ENCODE results near the gene SNRNP48.

Gene SNRNP48

DNA sequence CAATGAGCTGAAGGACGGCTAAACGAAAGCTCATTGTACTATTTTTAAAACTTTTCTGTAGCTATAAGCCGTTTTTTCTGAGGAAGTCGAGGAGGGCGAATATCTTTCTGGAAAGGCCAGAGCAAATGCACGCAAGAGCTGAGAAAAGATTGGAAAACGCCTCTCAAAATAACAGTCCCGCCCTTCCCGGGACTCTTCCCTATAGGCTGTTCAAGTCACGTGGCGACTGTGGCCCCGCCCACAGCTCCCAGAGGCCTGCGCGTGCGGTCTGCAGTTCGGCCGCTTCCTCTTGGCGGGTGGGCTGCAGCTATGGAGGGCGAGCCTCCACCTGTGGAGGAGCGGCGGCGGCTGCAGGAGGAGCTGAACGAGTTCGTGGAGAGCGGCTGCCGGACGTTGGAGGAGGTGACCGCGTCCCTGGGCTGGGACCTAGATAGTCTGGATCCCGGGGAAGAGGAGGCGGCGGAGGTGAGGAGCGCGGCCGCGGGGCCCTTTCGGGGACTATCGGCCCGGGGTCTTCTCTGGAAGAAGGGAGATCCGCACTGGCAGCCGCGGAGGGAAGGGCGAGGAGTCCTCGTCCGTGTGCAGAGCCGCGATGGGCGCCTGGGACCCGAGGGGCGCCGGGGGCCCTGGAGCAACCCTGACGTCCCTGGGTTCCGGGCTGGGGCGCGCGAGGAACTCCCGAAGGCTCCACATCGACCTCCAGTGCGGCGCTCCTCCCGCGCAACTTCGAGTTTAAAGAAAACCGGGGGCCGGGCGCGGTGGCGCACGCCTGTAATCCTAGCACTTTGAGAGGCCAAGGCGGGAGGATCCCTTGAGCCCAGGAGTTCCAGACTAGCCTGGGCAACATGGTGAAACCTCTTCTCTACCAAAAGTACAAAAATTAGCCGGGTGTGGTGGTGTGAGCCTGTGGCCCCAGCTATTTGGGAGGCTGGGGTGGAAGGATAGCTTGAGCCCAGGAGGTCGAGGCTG, at the start of gene SNRNP48:
TSS of gene SNRNP48 (plus strand) at position 250 of the 969 bp plus-strand sequence. CDS start at position 310, 60 bp downstream.
- DNase-seq (ENCODE audit: low read depth in 2 of 2), result peak; percentile 84 to 86

GRCh38 chr6:7540595-7540994, 49.4 kb upstream of the SNRNP48 start:
- no peak for DNase-seq (ENCODE audit: low read depth in 2 of 2)

- no peak for DNase-seq (ENCODE audit: low read depth in 2 of 2)
Observed at GRCh38 chr6:7541175-7542064, 48.6 kb upstream of the SNRNP48 start, which contains the start of gene DSP. Gene DSP (plus strand): TSS chr6:7541671. CDS start chr6:7541916, 245 bp downstream.

- DNase-seq (ENCODE audit: low read depth in 2 of 2), result no peak
Observed at GRCh38 chr6:7542065-7542873, 47.7 kb upstream of the SNRNP48 start.

DNA sequence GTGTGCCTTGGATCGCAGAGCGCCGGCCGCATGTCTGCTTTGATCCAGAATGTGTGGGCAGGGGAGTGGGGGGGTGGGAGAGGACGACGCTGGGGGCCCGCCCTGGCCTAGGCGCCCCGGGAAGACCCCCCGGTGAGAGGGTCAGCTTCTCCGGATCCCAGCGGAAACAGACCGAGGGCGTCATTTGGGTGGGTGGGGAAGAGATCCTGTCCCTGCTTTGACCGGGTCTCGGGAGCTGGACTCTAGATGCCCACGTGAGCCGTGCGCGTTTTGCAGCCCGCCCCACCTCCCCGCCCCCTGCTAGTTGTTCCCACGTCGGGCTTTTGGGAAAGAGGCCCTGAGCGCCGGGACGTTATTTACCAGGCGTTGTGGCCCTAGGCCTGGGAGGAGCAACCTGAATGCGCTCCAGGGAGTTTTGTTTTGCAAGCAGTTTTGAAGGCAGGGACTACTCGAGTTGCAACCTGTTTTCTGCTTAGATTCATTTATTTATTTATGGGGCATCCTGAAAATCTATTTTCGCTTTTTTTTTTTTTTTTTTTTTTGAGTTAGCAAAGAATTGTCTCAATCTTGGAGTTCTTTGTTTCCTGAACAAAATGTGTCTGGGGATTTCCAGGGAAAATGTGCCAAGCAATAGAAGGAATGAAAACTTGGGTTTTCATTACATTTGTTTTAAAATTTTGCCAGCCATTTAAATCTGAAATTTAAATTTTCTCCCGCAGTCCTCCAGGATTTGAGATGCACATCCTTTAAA, 46.9 kb upstream of the SNRNP48 start:
- DNase-seq (ENCODE audit: low read depth in 2 of 2), result no peak

DNA sequence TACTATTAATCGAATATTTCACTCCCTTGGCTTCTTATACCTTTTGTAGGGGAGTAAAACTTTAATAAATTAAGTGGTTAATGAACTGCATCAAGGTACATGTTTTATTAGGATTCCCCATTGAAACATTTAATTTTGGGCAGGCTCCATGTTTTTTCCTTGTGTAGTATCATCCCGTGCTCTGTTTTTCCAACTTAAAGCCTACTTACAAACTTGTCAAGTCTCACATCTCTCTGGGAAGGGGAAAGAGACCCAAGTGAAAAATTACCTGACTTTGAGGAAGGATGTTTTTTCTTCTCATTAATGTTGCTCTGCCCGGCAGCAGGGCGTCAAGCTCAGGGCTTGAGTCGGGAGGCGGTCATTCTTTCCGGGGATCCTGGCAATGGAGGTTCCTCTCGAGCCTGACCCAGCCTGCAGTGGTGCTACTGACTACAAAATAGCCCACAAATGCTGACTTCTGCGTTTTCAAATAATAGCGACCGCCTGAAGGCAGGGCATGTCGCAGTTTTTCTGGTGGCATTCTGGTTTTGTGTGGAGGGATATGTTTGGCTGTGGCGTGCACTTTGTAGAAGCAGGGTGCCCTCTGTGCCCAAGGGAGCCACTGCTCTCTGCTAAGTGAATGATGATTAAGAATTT, 46.1 kb upstream of the SNRNP48 start:
- DNase-seq (ENCODE audit: low read depth in 2 of 2), result no peak

- no peak for DNase-seq (ENCODE audit: low read depth in 2 of 2)
Observed at GRCh38 chr6:7544597-7544996, 45.4 kb upstream of the SNRNP48 start.

- no peak for DNase-seq (ENCODE audit: low read depth in 2 of 2)
Observed at GRCh38 chr6:7545316-7546019, 44.5 kb upstream of the SNRNP48 start.

DNA sequence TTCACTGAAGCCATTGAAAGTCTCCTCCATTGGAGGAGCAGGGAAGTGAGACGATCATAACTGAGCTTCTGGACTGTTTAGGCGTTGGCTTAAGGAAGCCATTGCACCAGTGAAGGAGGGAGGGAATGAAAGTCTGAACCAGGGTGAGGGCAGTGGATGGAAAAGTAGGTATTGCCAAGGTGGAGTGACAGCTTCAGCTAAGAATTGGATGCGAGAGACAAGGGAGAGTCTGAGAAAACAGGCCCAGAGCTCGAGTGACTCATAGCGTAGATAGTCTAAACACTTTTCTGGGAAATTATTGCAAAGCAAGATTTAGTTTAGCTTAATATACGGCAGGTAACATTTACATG, 44.0 kb upstream of the SNRNP48 start:
- DNase-seq (ENCODE audit: low read depth in 2 of 2), result no peak

- DNase-seq (ENCODE audit: low read depth in 2 of 2), result no peak
Observed at GRCh38 chr6:7546383-7546782, 43.6 kb upstream of the SNRNP48 start.

- DNase-seq (ENCODE audit: low read depth in 2 of 2), result no peak
Observed at GRCh38 chr6:7546896-7547295, 43.1 kb upstream of the SNRNP48 start.

GRCh38 chr6:7547315-7547714, 42.7 kb upstream of the SNRNP48 start:
- DNase-seq (ENCODE audit: low read depth in 2 of 2), result no peak

DNA sequence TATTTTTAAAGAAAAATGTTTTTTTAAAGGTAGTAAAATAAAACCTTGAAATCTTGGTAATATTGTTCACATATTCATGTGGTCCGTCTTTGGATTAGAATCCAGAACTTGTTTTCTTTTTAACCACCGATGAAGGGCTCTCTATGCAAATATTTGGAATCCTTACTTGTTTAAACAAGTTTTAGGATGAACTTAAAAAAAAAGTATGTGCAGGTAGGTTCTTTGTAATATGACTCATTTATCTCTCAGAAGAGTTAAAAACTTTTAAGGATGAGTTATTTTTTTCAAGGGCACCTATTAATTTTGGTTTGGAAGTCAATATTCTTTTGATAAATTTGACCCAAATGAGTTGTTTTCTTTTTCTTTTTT, 39.6 kb upstream of the SNRNP48 start:
- DNase-seq (ENCODE audit: low read depth in 2 of 2), result no peak

DNA sequence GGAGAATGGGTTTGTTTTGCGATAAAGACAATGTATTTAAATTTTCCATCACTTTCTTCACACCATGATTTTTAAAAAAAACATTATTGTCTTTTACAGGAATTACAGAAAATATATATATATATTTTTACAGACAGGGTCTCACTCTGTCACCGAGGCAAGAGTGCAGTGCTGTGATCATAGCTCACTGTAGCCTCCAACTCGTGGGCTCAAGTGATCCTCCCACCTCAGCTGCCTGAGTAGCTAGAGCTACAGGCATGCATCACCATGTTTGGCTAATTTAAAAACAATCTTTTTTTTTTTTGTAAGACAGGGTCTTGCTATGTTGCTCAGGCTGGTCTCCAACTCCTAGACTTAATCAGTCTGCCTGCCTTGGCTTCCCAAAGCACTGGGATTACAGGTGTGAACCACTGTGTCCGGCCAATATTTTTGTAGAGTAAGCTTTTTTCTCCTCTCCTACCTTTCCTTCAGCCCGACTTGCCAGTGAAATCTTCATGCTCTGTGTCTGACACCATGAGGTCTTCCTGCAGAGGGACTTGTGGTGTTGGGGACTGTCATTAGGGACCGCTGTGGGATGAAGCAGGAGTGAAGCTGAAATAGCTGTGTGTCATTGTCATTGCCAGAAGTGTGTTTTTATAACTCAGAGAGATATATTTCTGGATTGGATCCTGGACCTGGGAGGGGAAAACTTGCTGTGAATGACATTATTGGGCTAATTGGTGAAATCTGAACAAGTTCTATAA, 35.3 kb upstream of the SNRNP48 start:
- no peak for DNase-seq (ENCODE audit: low read depth in 2 of 2)

DNA sequence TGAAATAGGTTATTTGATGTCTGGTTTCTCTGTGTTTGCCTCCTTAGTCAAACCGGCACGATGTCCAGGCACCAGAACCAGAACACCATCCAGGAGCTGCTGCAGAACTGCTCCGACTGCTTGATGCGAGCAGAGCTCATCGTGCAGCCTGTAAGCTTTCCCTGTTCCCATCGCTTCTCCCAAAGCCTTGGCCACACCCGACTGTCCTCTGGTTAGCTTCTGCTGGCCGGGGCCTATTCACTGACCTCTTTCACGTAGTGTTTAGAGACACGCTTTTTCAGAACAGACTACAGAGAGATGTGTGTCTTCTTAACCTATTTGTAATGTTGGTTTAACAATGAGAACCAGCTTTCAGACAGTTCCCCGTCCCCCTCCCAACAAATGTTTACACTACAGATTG, 34.3 kb upstream of the SNRNP48 start:
- DNase-seq (ENCODE audit: low read depth in 2 of 2), result no peak

GRCh38 chr6:7556394-7557106, 33.4 kb upstream of the SNRNP48 start:
- no peak for DNase-seq (ENCODE audit: low read depth in 2 of 2)

GRCh38 chr6:7557652-7558051, 32.3 kb upstream of the SNRNP48 start:
- DNase-seq (ENCODE audit: low read depth in 2 of 2), result no peak

DNA sequence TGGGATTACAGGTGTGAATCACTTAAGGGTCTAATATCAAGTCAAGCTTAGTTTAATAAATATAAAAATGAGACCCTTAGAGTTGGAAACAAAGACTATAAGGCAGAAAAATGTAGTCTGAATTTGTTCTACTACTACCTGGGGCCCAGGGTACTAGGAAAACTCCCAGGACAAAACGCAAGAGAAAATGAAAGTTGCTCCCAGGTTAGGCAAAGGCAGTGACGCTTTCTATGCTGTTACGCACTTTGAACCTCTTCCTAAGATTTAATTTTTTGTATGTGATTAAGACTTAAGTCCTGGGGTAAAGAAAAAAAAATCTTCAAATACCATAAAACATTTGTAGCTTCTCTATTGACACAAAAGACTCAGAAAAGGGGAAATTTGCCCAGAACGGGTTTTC, 31.2 kb upstream of the SNRNP48 start:
- DNase-seq (ENCODE audit: low read depth in 2 of 2), result no peak

Measured in stimulated activated CD8-positive, alpha-beta memory T cell treated with anti-CD3 and anti-CD28 coated beads, Interleukin-7, amount 100 ng/mL, for 1 hour (primary cell).